Effector CD8-positive, alpha-beta T cell (primary cell): ENCODE measurements around the gene RSPH10B.
"Not testable (repeated sequence)": the region's sequence is repeated elsewhere in the genome, so short reads cannot be mapped to it uniquely, and the experiment has no call there.

Source experiments
- DNase-seq: peaks from one replicate; lab custom pipeline; 2025; lab: John Stamatoyannopoulos, UW
- total RNA-seq, 4 experiments: gene quantifications; one replicate each; lab custom pipeline; 2026; lab: John Stamatoyannopoulos, UW

The RSPH10B gene
- 0 reads per million in 4 experiments for total RNA-seq

GRCh38 chr7:5970347-5970911 lies at the start of gene RSPH10B:
Gene RSPH10B (minus strand): TSS chr7:5970689. CDS start chr7:5967116, 3,573 bp downstream.
- not testable (repeated sequence) for DNase-seq

GRCh38 chr7:6016653-6016966 lies 46.1 kb upstream of the RSPH10B start:
- DNase-seq = no peak

- DNase-seq = no peak
Observed at GRCh38 chr7:6015917-6016652, 45.6 kb upstream of the RSPH10B start.

GRCh38 chr7:6012355-6013104 lies 42.0 kb upstream of the RSPH10B start:
- DNase-seq = no peak

GRCh38 chr7:6011541-6011940 lies 41.1 kb upstream of the RSPH10B start:
- no peak for DNase-seq

GRCh38 chr7:6010370-6010769 lies 39.9 kb upstream of the RSPH10B start:
- DNase-seq = not testable (repeated sequence)

GRCh38 chr7:6008668-6009611 lies 38.5 kb upstream of the RSPH10B start, which contains the start of the genes AIMP2 and PMS2:
Gene AIMP2 (plus strand): TSS chr7:6009272. CDS start chr7:6009364, 92 bp downstream.
Gene PMS2 (minus strand): TSS chr7:6009049. CDS start chr7:6009019, 30 bp downstream.
- peak; percentile 95 for DNase-seq

- DNase-seq = not testable (repeated sequence)
Observed at GRCh38 chr7:6007835-6008590, 37.5 kb upstream of the RSPH10B start.

- DNase-seq = no peak
Observed at GRCh38 chr7:6007386-6007785, 36.9 kb upstream of the RSPH10B start.

GRCh38 chr7:5997210-5997808 lies 26.8 kb upstream of the RSPH10B start:
- DNase-seq = peak; percentile 23

GRCh38 chr7:5987061-5987460 lies 16.6 kb upstream of the RSPH10B start:
- DNase-seq = not testable (repeated sequence)

- not testable (repeated sequence) for DNase-seq
Observed at GRCh38 chr7:5979680-5980314, 9.3 kb upstream of the RSPH10B start.

GRCh38 chr7:5973580-5973979 lies 3.1 kb upstream of the RSPH10B start:
- DNase-seq = not testable (repeated sequence)

GRCh38 chr7:5963810-5964209 lies 6.7 kb downstream of the RSPH10B start:
- DNase-seq = not testable (repeated sequence)

GRCh38 chr7:5963205-5963604 lies 7.3 kb downstream of the RSPH10B start:
- DNase-seq = not testable (repeated sequence)

GRCh38 chr7:5934945-5935450 lies 35.5 kb downstream of the RSPH10B start:
- not testable (repeated sequence) for DNase-seq

GRCh38 chr7:5931905-5932644 lies 38.4 kb downstream of the RSPH10B start:
- not testable (repeated sequence) for DNase-seq

- DNase-seq = not testable (repeated sequence)
Observed at GRCh38 chr7:5931250-5931649, 39.2 kb downstream of the RSPH10B start.

- DNase-seq = not testable (repeated sequence)
Observed at GRCh38 chr7:5930290-5930689, 40.2 kb downstream of the RSPH10B start.
